GM21447 (cell line): ENCODE results near the gene SLC7A5.
"Not testable (repeated sequence)": the region's sequence is repeated elsewhere in the genome, so short reads cannot be mapped to it uniquely, and the experiment has no call there.

Source experiments
- ATAC-seq: cut with Tn5 transposase; IDR thresholded peaks from one replicate; pipeline ENCODE4 v1.9.1; 2021; ENCODE audit not compliant: unreplicated experiment

The SLC7A5 gene

DNA sequence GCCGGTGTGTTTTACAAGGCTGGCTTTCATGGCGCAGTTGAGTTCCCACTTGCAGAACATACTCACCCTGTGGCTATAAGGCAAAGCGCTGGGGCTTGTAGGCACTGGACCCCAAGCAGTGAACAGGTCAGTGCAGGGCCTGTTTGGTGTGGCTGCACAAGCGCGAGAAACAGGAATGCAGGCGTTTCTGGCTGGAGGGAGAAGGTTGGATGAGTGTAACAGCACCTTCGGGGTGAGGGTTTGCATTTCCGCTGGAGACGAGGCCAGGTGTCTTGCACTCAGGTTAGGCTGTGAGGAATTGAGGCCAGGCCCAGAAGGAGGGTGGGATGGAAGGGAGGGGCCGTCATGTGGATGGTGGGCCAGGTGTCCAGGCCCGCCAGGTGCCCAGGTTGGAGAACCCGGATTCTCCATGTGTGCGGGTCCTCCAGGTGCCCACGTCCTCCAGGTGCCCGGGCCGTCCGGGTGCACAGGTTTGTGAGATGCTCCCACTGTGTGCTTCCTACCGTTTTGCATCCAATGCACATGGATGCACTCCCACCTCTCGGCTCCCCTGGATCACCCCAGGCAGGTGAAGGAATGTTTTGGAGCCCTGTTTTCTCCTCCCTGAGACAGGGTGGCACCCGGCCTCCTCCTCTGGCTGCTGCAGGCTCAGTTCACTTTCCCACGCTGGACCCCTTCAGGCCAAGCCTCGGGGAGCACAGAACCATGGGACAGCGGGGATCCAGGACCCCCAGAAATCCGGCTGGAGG lies 46.0 kb downstream of the SLC7A5 start:
- no peak for ATAC-seq

DNA sequence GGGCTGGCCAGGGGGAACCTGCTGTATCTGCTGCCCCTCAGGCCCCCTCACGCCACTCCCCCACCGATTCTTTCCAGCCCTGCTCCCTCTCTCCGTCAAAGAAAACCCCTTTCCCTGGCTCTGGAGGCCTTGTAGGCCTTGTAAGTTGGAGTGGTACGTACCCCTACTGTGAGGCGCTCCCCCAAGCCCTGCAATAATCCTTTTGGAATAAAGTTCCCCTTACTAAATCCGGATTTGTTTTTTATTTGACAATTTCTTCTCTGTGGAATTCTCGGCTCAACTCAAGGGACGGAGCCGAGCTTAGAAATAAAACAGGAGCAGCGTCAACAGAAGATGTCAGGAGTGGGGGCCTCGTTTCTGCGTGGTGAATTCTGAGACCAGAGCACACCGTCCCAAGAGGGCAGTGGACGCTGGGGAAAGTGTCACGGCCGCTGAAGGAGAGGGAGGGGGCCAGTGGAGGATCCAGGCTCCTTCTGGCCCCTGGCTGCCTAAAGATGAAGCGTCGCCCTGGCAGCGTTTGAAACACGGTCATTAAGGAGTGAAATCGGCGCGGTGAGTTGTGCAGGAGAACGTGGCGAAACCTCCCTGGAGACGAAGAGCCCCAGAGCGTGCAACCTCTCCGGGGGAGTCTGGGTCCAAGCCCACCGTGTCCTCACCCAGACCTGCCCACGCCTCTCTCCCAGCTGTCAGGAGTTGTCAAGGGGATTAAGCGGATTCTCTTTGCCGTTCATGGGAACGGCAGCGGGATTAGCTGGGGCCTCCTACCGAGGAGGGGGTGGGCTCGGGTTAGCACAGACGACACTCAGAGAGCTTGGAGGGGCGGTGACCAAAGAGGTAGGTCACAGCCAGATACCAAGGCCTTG lies 47.0 kb downstream of the SLC7A5 start:
- ATAC-seq, result no peak

DNA sequence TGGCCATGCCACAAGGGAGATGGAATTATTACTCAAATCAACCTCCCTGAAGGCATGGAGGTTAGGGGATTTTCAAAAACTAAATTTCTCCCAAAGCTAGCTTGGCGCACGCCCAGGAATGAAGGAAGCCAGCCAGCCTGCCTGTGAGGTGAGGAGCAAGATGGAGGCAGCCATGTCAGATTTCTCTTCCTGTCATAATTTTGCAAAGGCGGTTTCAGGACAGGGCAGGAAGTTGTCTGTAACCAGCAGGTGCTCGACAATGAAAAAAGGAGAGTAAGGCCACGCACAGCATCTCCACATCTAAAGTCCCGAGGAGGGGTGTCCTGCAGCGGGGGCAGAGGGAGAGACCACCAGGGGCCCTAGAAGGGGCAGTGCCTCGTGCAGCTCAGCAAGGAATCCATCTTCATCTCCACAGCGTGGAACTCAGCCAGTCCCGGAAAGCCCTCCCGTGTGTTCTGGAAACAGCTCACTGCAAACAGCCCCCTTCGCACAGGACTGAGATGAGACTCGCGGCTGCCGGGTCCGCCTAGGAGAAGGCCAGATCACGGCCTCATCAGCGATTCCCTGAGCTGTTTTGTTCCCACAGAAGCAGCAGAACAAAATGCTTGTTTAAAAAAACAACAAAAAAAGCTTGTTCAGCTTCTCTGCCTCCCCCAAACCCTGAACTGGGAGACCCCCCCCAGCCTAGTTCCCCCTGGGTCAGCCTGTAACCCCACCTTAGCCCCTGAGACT lies 47.8 kb downstream of the SLC7A5 start:
- no peak for ATAC-seq

DNA sequence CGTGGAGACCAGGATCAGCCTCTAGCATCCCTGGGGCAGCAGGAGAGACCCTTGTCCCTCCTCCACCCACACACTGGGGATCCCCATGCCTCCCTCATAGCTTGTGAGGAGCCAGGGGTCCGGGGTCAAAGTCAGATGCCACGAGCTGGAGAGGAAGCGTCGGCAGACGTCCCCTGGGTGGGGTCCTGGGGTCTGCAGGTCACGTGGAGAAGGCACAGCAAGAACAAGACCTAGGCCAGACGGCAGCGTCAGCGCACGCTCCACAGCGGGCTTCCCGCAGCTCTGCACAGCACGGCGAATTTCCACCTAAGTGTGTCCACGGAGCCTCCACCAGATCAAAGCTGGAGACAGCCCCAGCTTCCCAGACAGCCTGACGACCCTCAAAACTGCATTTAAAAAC lies 49.3 kb downstream of the SLC7A5 start:
- no peak for ATAC-seq

DNA sequence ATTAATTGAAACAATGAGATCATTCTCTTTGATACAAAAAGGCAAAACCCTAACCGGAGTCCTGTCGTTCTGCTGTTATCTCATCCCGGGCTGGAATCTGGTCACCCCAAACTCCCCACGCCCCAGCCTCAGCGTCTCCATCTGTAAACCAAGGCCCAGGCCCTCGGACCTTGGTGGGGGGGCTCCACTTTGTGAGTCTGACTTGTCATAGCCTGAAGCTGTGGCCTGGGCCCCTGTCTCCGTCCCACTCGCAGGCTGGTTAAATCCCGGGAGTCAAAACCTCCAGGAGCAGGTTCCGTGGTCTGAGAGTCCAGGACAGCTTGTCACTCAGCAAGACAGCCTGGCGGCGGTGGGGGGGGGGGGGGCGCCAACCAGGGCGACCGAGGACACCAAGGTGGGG lies 50.0 kb downstream of the SLC7A5 start:
- ATAC-seq, result no peak

DNA sequence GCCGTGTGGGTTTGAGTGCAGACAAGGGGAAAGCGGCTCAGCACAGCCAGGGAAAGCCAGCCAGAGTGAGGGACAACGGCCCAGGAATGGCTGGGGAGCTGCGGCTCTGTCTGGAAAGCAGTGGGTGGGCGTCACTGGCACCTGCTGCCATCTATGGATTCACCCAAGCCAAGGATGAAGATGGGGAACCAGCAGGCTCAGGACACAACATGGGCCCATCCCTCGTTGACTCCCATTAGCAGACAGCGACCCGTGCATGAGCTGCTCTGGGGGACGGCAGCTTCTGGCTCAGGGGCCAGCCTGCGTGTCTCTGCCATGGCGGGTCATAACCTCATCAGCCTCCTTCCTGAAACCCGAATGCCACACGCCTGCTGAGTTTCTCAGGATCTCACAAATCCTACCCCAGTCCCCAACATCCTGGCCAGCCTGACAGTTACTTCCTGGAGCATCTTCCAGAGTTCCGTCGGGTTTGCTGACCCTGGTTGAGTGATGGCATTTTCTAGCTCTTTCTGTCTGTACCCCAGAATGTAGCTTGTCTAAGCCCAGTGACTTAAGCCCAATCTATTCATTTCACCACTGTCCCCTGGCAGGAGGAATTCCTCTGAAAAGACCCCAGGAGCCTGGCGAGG lies 50.7 kb downstream of the SLC7A5 start:
- no peak for ATAC-seq

DNA sequence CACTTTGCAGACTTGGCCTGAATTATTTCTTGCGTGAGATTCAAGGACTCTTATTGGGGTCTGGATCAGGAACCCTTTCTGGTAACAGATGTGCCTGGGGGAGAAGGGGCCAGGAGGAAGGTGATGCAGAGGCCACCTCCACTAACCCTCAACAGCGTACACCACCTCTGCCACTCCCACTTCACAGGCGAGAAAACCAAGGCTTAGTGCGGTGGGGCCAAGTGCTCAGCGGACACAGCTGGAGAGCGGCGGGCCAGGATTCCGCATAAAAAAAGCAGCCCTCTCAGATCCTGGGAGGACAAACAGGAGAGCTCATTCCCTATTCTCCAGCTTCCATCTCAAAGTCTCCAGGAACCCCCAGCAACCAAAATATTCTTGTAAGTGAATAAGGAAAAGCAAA lies 51.4 kb downstream of the SLC7A5 start:
- no peak for ATAC-seq

DNA sequence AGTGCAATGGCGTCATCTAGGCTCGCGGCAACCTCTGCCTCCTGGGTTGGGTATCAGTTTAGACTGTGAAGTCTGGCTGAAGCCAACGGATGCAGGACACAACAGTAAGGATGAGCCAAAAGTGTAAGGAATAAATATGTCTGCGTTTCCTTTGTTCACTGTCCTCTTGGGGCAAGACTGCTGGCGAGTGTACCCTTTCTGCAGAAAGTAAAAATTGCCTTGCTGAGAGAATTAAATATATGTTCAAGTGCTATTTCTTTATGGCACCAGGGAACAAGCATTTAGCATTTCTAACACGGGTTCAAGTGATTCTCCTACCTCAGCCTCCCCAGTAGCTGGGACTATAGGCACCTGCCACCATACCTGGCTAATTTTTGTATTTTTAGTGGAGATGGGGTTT lies 51.9 kb downstream of the SLC7A5 start:
- not testable (repeated sequence) for ATAC-seq

DNA sequence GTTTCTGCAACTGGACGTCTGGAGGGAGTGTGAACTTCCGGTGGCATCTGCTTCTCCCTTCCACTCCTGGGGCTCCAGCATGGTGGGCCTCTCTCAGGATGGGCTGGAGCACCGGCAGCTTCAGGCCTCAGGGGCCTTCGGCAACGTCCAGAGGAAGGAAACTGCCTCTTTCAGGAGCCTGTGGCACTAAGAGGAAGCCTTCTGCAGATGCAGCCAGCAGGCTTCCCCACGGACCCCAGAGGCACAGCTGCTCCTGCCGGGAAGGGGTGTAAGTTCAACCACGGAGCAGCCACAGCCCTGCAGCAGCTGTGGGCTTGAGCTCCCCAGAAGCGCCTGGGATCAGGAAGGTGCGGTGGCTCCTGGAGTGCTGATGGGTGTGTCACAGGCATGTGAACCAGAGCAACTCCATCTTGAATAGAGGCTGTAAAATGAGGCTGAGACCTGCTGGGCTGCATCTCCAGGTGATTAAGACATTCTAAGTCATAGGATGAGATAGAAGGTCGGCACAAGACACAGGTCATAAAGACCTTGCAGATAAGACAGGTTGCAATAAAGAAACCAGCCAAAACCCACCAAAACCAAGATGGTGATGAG lies 52.7 kb downstream of the SLC7A5 start:
- no peak for ATAC-seq

DNA sequence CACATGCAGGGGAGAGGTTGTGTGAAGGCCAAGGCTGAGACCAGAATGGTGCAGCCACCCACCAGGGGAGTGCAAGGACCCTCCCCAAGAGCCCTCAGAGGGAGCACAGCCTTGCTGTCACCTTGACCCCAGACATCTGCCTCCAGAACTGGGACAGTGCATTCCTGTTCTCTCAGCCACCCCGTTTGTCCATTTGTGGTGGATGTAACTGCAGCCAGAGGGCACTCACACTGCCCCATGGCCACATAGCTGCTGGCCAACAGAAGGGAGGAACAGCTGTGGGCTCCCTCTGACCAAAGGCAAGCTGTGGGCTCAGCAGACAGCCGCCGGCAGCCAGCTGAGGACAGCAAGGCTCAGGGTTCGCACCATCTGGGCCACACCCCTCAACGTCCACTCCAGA lies 53.7 kb downstream of the SLC7A5 start:
- ATAC-seq, result no peak

DNA sequence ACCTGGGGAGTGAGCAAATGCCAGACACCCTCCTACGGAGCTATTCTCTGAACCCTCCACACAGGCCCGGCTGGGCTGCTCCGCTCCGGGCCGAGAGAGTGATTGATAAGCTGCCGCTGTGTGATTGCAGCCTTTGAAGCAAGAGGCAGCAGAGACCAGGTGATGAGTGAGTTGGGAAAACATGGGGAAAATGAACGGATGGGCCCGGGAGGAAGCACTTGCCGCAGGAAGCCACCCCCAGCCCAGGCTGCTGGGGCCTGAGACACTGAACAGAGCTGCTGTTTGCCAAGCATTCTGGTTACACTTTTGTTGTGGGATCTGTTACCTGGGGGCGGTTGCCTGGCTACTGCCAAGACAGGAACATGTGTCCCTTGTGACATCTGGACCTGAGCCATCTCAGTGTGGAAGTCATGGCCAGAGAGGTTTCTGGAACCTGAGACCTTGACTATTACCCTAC lies 57.1 kb downstream of the SLC7A5 start:
- no peak for ATAC-seq

DNA sequence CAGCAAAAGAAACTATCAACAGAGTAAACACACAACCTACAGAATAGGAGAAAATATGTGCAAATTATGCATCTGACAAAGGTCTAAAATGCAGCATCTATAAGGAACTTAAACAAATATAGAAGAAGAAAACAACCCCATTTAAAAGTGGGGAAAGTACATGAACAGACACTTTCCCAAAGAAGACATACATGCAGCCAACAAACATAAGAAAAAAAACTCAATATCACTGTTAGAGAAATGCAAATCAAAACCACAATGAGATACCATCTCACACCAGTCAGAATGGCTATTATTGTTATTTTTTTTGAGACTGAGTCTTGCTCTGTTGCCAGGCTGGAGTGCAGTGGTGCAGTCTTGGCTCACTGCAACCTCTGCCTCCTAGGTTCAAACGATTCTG lies 57.9 kb downstream of the SLC7A5 start:
- ATAC-seq, result not testable (repeated sequence)

DNA sequence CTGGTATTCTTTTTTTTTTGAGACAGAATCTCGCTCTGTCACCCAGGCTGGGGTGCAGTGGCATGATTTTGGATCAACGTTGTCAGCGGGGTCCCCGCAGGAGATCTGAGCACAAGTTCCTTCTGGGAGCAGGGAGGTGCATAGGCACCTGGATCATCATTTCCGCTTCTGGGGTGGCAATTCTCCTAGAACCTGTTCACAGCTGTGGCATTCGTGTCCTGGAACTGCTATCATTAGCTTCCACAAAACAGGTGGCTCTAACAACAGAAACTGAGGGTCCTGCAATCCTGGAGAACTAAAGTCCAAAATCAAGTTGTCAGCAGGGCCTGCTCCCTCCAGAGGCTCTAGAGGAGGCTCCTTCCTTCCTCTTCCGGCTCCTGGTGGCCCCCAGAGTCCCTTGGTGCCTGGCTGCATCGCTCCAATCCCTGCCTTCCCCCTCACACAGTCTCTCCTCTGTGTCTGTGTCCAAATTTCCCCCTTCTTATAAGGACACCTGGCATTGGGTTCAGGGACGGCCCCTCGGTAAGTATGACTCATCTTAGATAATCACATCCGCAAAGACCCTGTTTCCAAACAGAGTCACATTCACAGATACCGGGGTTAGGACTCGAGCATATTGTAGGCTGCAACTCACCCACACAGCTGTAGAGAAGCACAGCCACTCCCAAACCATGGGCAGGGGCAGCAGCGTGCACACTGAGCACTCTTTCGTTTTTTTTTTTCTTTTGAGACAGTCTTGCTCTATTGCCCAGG lies 60.0 kb downstream of the SLC7A5 start:
- ATAC-seq, result peak; percentile 54

DNA sequence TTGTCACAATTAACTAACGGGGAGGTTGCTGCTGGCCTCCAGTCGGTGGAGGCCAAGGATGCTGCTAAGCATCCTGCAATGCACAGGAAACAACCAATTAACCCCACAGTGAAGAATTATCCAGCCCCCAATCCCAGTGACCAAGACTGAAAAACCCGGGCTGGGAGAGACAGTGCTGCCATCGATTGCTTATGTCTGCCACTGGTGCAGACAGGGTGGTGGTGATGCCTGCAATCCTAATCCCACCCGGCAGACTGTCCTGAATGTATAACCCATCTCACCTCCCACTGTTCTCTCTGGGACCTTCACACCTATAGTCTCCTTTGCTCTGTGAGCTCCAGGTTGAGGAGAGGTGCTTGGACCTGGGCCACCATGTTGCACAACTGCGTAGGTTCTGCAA lies 61.2 kb downstream of the SLC7A5 start:
- no peak for ATAC-seq

DNA sequence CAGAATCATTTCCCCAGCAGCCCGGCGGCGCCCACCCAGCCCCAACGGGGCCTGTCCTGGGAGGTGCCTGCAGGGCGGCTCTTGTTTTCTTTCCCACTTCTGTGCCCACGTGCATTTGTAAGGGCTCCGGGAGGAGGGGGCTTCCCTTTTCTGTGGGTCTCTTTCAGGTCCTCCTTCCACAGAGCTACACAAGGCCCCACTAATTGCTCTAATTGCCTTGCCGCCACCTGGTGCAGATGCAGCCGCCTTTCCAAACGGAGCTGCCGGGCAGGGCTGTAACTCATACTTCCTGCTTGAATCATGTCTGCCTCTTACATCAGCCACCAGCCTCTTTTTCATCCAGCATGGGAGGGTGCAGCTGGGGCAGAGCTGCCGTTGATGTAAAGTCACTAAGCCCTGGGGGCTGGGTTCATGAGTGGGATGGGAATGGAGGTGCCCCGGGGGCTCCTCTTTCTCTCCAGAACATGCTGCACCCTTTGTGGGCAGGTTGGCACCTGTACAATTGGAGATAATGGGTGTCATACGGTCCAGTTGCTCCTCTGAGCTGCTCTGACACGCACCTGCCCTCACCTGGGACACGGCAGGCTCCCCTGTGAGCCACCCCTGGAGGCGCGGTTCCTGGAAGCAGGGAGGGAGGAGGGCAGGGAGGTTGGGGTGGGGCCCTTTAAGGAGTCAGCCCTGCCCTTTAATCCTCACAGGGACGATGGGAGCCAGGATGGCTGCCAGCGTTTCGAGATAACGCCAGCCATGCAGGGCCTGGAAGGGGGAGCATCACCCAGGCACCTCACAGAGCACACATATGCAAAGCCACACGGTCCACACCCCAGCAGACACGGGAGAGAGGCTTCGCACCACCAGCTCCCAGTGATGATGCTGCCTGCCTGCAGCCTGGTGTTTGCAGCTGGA lies 62.4 kb downstream of the SLC7A5 start:
- ATAC-seq, result no peak

DNA sequence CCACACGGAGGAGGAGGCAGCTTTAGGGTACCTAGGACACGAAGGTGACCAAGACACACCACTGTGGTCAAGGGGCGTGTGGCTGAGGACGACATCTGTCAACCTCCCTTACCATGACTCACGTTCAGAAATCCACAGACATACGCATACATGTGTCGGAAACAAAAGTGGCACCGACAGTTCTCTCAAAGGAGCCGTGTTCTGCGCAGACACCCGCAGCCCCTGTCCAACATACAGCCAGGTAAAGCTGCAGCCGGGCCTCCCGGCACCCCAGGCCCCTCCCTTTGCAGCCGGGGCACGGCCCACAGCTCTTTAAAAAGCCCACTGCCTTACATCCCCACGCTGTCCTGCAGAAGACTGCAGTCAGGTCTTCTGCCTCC lies 63.1 kb downstream of the SLC7A5 start:
- no peak for ATAC-seq

DNA sequence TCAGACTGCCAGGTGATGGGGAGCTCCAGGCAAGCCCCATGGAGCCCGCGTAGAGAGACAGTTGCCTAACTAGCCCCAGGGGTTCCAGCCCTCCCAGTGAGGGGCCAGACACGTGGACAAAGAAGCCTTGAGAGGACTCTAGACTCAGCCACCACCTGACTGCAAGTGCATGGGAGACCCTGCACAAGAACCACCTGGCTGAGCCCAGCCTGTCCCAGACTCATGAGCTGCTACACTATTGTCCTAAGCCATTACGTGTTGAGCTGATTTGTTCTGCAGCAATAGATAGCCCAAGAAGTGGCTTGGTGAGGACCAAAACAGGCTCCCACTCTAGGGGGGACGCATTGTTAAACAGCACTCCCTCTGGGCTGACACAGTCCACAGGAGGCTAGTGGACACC lies 65.9 kb downstream of the SLC7A5 start:
- no peak for ATAC-seq

DNA sequence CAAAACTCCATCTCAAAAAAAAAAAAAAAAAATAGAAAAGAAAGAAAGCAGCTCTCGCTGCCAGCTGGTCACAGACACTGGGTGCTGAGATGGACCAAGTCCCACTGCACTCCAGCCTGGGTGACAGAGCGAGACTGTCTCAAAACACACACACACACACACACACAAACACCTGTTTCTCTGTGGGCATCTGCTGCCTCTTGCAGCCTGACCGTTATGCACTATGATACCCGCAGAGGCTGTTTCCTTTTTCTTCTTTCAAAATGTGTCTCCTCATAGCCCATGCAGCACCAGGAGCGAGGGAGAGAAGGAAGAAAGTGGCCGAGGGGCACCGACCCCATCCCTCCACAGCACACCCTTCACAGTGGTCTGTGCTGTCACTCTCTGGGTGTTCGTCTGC lies 66.6 kb downstream of the SLC7A5 start:
- no peak for ATAC-seq

DNA sequence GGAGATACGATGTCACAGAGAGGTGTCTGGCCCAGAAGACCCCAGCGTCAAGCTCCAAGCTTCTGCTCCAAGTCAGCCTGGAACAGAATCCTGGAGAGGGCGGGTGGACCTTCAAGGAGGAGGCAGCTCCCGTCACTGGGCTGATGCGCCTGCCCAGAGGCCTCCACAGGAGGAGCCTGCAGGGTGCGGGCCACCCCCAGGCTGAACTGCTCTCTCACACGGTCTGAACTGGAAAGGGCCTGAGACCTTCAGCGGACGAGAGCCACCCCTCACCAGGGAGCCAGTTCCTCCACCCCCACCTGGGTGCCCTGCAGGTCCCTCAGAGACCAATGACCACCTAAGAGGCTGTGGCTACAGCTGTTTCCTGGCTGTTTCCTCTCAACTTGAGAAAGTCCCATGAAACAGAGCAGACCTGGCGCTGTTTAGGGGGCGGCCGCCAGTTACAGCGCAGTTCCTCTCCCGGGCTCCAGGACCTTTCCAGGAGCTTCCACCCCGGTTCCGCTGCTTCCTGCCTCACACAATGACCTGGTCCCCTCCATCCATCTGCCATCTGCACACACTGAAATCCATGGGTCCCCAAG lies 67.5 kb downstream of the SLC7A5 start:
- ATAC-seq, result no peak
